Activated naive CD4-positive, alpha-beta T cell treated with anti-CD3 and anti-CD28 coated beads for 36 hours (primary cell): ENCODE measurements around the gene C1QC. TPM values are rescaled to one million over a fixed set of nuclear protein-coding genes. Genes with fewer than 3 reads are reported as not detected.
A peak's percentile ranks its signal among the peaks of the same experiment; 100 is the strongest.

ENCODE experiments used
- CTCF ChIA-PET: fragments of 350-600 bp; sonication (Branson Sonifier 250); formaldehyde crosslinking; loops from one replicate; lab custom pipeline; 2021; ENCODE audit warnings: antibody characterized with exemption; lab: Charles Lee
- DNase-seq: peaks from one replicate; pipeline ENCODE4 v3.0.0-alpha.2; 2020
- H3K27ac Mint-ChIP-seq: one replicate; pipeline ENCODE4 v1.8.0; 2021; ENCODE audit warnings: mild to moderate bottlenecking, mixed read lengths
- H3K27me3 Mint-ChIP-seq: one replicate; pipeline ENCODE4 v1.8.0; 2021; ENCODE audit warnings: low read depth, mixed read lengths
- H3K36me3 Mint-ChIP-seq: one replicate; pipeline ENCODE4 v1.8.0; 2021; ENCODE audit warnings: low read depth, mixed read lengths
- H3K4me1 Mint-ChIP-seq: one replicate; pipeline ENCODE4 v1.8.0; 2021; ENCODE audit warnings: low read depth, mixed read lengths
- H3K4me3 Mint-ChIP-seq: one replicate; pipeline ENCODE4 v1.8.0; 2021; ENCODE audit warnings: mild to moderate bottlenecking, moderate library complexity, mixed read lengths
- H3K9me3 Mint-ChIP-seq: one replicate; pipeline ENCODE4 v1.8.0; 2021; ENCODE audit warnings: mixed read lengths
- intact Hi-C: fragments of 100-400 bp; cut with micrococcal nuclease; formaldehyde crosslinking; loops from one replicate; pipeline ENCODE4 v1.15.1; 2023
- total RNA-seq, 2 experiments: library from RNA; stranded (reverse); gene quantifications; one replicate each; pipeline ENCODE4 v1.2.3, GENCODE V29; 2021

C1QC gene
- total RNA-seq, 2 experiments from 2014 or later = not detected

- no peaks in the 10 kb centered on the region for H3K4me1 Mint-ChIP-seq
- no peaks in the 10 kb centered on the region for H3K9me3 Mint-ChIP-seq
- peaks cover 35% of the 10 kb centered on the region for H3K27me3 Mint-ChIP-seq
- H3K36me3 Mint-ChIP-seq = no peaks in the 10 kb centered on the region
- no peak overlapping the region for H3K27ac Mint-ChIP-seq
- no peak for DNase-seq
- intact Hi-C loops = no loop called here
- CTCF ChIA-PET = no interaction called here
- no peak overlapping the region for H3K4me3 Mint-ChIP-seq
These were observed 35.1 kb upstream of the C1QC start for GRCh38 chr1:22608361-22608760.

DNA sequence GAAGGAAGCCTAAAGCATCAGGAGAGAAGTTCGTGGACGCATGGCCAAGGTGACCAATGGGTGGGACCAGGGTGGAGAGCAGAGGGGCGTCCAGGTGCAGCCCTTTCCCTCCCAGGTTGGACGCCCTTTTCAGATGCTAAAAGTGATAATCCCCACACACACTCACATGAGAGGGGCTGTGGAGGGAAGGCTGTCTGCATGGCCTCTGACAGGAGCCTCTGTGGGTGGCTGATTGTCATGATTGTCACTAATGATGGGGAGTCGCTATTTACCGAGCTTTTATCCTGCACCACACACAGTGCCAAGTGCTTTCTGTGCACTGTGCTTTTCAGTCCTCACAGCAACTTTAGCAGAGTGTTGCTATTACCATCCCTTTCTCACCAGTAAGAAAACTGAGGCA, 34.1 kb upstream of the C1QC start:
- Mint-ChIP-seq H3K4me3 (no peak overlapping the region), H3K27me3 (peaks cover 39% of the 10 kb centered on the region), H3K9me3 (no peaks in the 10 kb centered on the region), H3K36me3 (no peaks in the 10 kb centered on the region), H3K4me1 (no peaks in the 10 kb centered on the region), H3K27ac (no peak overlapping the region)
- CTCF ChIA-PET = no interaction called here
- intact Hi-C loops = no loop called here
- no peak for DNase-seq

- intact Hi-C loops = no loop called here
- no peaks in the 10 kb centered on the region for H3K9me3 Mint-ChIP-seq
- peaks cover 40% of the 10 kb centered on the region for H3K27me3 Mint-ChIP-seq
- H3K4me3 Mint-ChIP-seq = no peak overlapping the region
- no peaks in the 10 kb centered on the region for H3K36me3 Mint-ChIP-seq
- no peaks in the 10 kb centered on the region for H3K4me1 Mint-ChIP-seq
- DNase-seq = peak; percentile 63
- CTCF ChIA-PET = no interaction called here
- H3K27ac Mint-ChIP-seq = no peak overlapping the region
These were observed 31.9 kb upstream of the C1QC start for GRCh38 chr1:22611530-22611947.

DNA sequence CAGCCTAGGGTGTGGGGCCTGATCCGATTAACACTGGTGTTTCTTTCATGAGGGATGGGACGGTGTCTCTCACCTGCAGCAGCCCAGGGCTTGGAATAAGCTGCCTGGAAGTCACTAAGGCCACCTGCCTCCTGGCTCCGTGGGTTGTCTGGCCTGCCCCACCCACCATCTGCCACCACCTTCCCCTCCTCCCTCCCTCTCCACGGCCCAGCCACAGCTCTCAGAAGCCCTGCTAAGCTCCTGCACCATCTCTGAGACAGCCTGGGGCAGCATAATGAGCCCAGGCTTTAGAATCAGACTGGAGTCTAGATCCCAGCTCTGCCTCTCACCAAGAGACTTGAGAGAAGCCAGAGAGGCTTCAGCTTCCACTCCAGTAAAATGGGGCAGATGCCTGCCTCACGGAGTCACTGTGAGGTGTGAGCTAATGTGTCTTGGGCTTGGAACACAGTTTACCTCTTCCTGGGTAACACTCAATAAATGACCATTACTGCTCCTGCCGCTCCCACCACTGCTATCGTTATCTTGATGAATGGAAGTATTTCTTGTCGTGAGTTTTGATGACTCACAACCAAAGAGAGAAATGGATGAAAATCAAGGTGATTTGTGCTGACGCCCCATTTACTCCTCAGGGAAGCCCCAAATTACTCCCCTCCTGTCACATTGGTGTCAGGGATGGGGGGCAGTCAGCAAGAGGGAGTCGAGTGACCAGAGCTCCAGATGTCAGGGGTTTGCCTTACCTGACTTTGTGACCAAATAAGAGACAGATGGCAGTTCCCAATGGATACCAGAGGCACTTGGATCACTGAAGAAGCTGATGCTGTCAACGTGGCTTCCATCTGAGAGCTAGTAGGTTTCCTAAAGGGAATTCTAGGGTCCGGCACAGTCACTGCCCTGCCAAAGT, 30.5 kb upstream of the C1QC start:
- Mint-ChIP-seq H3K27me3 (peaks cover 40% of the 10 kb centered on the region), H3K9me3 (no peaks in the 10 kb centered on the region), H3K4me3 (no peak overlapping the region), H3K36me3 (no peaks in the 10 kb centered on the region), H3K27ac (no peak overlapping the region), H3K4me1 (no peaks in the 10 kb centered on the region)
- DNase-seq = no peak
- CTCF ChIA-PET = no interaction called here
- intact Hi-C loops = no loop called here

DNA sequence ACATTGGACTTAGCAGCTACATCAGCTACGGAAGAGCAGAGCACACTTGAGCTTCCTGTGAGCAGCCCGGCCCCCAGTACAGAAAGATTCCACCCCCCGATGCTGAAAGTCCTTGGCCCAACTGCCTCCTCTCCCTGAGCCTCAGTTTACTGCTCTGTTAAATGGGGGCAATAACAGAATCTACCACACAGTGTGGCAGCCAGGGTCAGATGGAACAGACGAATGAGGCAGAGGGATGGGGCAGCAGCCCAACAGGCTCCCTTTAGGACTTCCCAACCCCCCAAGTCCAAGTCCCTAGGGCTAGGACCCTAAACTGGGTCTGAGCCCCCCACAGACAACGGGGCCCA, 29.9 kb upstream of the C1QC start:
- Mint-ChIP-seq H3K4me3 (no peak overlapping the region), H3K36me3 (no peaks in the 10 kb centered on the region), H3K27ac (no peak overlapping the region), H3K4me1 (no peaks in the 10 kb centered on the region), H3K9me3 (no peaks in the 10 kb centered on the region), H3K27me3 (peaks cover 35% of the 10 kb centered on the region)
- CTCF ChIA-PET = no interaction called here
- DNase-seq = no peak
- intact Hi-C loops = no loop called here

- Mint-ChIP-seq H3K4me1 (no peaks in the 10 kb centered on the region), H3K9me3 (no peaks in the 10 kb centered on the region), H3K27me3 (peaks cover 37% of the 10 kb centered on the region), H3K4me3 (no peak overlapping the region), H3K27ac (no peak overlapping the region), H3K36me3 (no peaks in the 10 kb centered on the region)
- CTCF ChIA-PET = no interaction called here
- DNase-seq = no peak
- intact Hi-C loops = no loop called here
These were observed 29.5 kb upstream of the C1QC start for GRCh38 chr1:22613951-22614350.

GRCh38 chr1:22615886-22616285, 27.5 kb upstream of the C1QC start:
- CTCF ChIA-PET = no interaction called here
- DNase-seq = no peak

DNA sequence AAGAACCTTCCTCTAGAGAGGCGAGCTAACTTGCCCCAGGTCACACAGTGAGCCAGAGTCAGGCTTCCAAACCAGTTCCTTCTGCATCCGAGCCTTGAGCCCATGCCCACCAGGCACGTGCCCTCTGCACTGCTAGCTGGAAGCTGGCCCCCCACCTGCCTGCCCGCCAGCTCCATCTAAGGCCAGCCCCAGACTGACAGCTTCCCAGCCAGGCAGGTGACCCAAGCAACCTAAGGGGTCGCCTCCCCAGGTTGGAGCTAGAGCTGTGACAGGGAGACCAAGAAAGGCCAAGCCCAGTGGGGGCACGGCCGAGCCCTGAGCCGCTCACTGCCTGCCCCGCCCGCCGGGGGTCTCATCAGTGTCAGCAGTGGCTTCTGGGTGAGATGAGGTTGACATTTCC, 26.9 kb upstream of the C1QC start:
- Mint-ChIP-seq H3K36me3 (no peaks in the 10 kb centered on the region), H3K27me3 (peaks cover 41% of the 10 kb centered on the region), H3K9me3 (no peaks in the 10 kb centered on the region), H3K4me3 (no peak overlapping the region), H3K27ac (no peak overlapping the region), H3K4me1 (no peaks in the 10 kb centered on the region)
- no peak for DNase-seq
- intact Hi-C loops = no loop called here
- CTCF ChIA-PET = no interaction called here

More at GRCh38 chr1:22615886-22616285, 27.5 kb upstream of the C1QC start:
- H3K36me3 Mint-ChIP-seq = no peaks in the 10 kb centered on the region
- H3K4me1 Mint-ChIP-seq = no peaks in the 10 kb centered on the region
- H3K27ac Mint-ChIP-seq = no peak overlapping the region
- intact Hi-C loops = no loop called here
- H3K9me3 Mint-ChIP-seq = no peaks in the 10 kb centered on the region
- H3K4me3 Mint-ChIP-seq = no peak overlapping the region
- H3K27me3 Mint-ChIP-seq = peaks cover 46% of the 10 kb centered on the region

DNA sequence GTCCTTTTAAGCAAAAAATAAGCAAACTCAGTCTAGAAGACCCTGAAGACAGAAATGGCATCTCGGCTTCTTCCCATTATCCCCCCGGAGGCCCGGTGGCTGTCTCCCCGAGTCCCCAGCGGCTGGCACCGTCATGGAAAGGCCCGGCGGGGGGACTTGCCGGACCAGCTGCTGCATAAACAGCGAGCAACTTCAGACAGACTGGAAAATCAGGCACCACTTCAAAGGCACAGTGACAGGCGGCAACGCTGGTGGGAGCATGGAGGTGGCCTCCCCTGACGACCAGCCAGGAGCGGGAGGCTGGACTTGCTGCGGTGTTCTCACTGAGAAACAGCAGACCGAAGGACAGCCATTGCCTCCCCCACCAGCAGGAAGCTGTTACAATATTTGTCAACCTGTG, 25.4 kb upstream of the C1QC start:
- intact Hi-C loops = no loop called here
- DNase-seq = no peak
- Mint-ChIP-seq H3K36me3 (no peaks in the 10 kb centered on the region), H3K27me3 (peaks cover 38% of the 10 kb centered on the region), H3K9me3 (no peaks in the 10 kb centered on the region), H3K27ac (no peak overlapping the region), H3K4me1 (no peaks in the 10 kb centered on the region), H3K4me3 (no peak overlapping the region)
- CTCF ChIA-PET = no interaction called here

DNA sequence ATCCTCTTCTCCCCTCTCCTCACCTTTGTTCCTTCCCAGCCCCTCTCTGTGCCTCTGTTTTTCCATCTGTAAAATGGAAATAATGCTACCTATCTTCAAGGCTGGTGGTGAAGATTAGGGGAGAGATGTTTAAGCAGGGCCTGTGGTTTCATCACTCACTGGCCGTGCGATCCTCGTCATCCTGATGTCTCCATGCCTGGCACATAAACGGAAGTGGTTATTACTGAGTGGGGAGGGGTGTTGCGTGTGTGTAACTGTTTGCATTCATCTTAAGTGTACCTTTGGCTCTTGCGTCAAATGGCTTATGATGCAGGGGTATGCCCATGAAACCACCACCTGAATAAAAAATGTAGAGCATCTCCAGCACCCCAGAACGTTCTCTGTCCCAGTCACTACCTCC, 24.2 kb upstream of the C1QC start:
- intact Hi-C loops = no loop called here
- no peaks in the 10 kb centered on the region for H3K4me1 Mint-ChIP-seq
- no peak overlapping the region for H3K4me3 Mint-ChIP-seq
- no peak overlapping the region for H3K27ac Mint-ChIP-seq
- DNase-seq = no peak
- no peaks in the 10 kb centered on the region for H3K36me3 Mint-ChIP-seq
- no peaks in the 10 kb centered on the region for H3K9me3 Mint-ChIP-seq
- peaks cover 31% of the 10 kb centered on the region for H3K27me3 Mint-ChIP-seq
- CTCF ChIA-PET = no interaction called here

DNA sequence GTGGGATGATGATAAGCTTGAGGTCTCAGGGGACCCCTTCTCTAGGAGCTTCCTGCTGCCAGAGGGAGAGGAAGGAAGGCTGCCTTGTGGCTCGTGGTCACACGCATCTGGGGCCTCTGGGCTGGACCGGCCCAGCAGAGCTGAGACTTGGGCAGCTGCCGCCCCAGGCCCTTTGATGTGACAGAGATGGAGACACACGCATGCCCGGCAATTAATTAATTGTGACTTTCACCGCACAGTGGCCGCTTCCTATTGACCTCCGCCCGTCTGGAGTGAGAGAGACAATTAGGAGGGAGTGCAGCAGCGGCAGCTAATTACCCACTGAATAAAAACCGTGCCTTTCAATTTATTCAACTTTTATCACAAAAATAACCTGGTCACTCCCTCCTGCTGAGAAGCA, 23.6 kb upstream of the C1QC start:
- no peaks in the 10 kb centered on the region for H3K4me1 Mint-ChIP-seq
- peaks cover 32% of the 10 kb centered on the region for H3K27me3 Mint-ChIP-seq
- CTCF ChIA-PET = no interaction called here
- H3K36me3 Mint-ChIP-seq = no peaks in the 10 kb centered on the region
- no peak for DNase-seq
- no peak overlapping the region for H3K27ac Mint-ChIP-seq
- intact Hi-C loops = no loop called here
- no peaks in the 10 kb centered on the region for H3K9me3 Mint-ChIP-seq
- H3K4me3 Mint-ChIP-seq = no peak overlapping the region

- Mint-ChIP-seq H3K4me3 (no peak overlapping the region), H3K9me3 (no peaks in the 10 kb centered on the region), H3K27me3 (peaks cover 32% of the 10 kb centered on the region), H3K36me3 (no peaks in the 10 kb centered on the region), H3K27ac (no peak overlapping the region), H3K4me1 (no peaks in the 10 kb centered on the region)
- CTCF ChIA-PET = no interaction called here
- DNase-seq = no peak
- intact Hi-C loops = no loop called here
These were observed 21.7 kb upstream of the C1QC start for GRCh38 chr1:22621761-22622160.

DNA sequence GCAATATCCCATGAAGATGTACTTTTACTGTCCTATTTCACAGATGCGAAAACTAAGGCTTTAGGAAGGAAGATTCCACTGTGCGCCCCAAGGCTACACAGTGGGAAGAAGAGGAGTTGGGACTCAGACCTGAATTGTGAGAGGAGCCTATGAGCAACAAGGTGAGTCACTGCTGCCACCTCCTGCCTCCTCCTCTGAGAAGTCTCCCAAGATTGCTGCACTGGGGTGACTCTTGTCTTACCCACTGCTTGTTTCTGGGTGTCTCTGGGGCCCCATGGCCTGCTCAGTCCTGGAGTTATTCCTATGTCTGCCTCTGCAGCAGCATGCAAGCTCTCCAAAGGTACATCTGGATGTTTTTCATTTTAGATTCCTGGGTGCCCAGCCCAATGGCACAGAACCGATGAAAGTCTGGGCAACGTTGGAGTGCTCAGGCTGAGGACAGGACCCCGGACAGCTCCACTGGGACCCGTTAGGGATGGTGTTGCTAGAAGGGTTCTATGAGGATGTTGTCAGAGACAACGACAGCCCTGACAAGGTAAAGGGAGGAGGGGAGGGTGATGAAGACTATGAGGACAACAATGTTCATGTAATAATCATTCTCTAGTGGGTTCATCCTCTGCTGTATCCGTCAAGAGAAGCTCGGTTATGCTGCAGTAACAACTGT, 18.0 kb upstream of the C1QC start:
- Mint-ChIP-seq H3K27ac (no peak overlapping the region), H3K4me1 (no peaks in the 10 kb centered on the region), H3K4me3 (no peak overlapping the region), H3K36me3 (no peaks in the 10 kb centered on the region), H3K27me3 (peaks cover 31% of the 10 kb centered on the region), H3K9me3 (no peaks in the 10 kb centered on the region)
- peak; percentile 10 for DNase-seq
- CTCF ChIA-PET = no interaction called here
- intact Hi-C loops = no loop called here
